Lung (tissue), 12 donors: ENCODE data around the gene SELPLG. TPM values are rescaled to one million over a fixed set of nuclear protein-coding genes. Genes with fewer than 3 reads are reported as not detected.
A peak's percentile ranks its signal among the peaks of the same experiment; 100 is the strongest.

ENCODE experiments used
- ATAC-seq: fragments of 200-7000 bp; cut with Tn5 transposase; one replicate; pipeline ENCODE4 v1.9.1; 2020; ENCODE audit warnings: moderate number of reproducible peaks; ENCODE audit not compliant: insufficient read depth, low FRiP score
- DNase-seq, 3 donors: peaks; one replicate each; pipeline ENCODE4 v3.0.0-alpha.2; 2013 to 2017
- H3K27ac ChIP-seq, 2 donors: one replicate each; pipeline ENCODE4 v1.5.1; 2013; ENCODE audit warnings: mild to moderate bottlenecking in 2 of 2, moderate library complexity in 2 of 2, control low read depth in 1 of 2, inconsistent platforms in 1 of 2, low read depth in 1 of 2, low read length in 1 of 2
- H3K27me3 ChIP-seq, 3 donors: one replicate each; pipeline ENCODE4 v1.5.1; 2013; ENCODE audit warnings: low read length in 2 of 3; ENCODE audit not compliant: control insufficient read depth in 3 of 3, insufficient read depth in 3 of 3
- H3K36me3 ChIP-seq, 4 donors: one replicate each; pipeline ENCODE4 v1.5.1; 2013; ENCODE audit warnings: low read length in 4 of 4, mild to moderate bottlenecking in 1 of 4, moderate library complexity in 1 of 4; ENCODE audit not compliant: control insufficient read depth in 4 of 4, insufficient read depth in 4 of 4
- H3K4me1 ChIP-seq, 5 donors: one replicate each; pipeline ENCODE4 v1.5.1; 2013; ENCODE audit warnings: low read length in 5 of 5, mild to moderate bottlenecking in 2 of 5, moderate library complexity in 1 of 5; ENCODE audit not compliant: control insufficient read depth in 5 of 5, insufficient read depth in 5 of 5
- H3K4me3 ChIP-seq: one replicate; pipeline ENCODE4 v1.5.1; 2013; ENCODE audit warnings: mild to moderate bottlenecking, control low read depth, moderate library complexity
- H3K9ac ChIP-seq, 2 donors: one replicate each; pipeline ENCODE4 v1.5.1; 2013; ENCODE audit warnings: low read length in 2 of 2, control low read depth in 1 of 2; ENCODE audit not compliant: insufficient read depth in 1 of 2
- H3K9me3 ChIP-seq, 4 donors: one replicate each; pipeline ENCODE4 v1.5.1; 2013; ENCODE audit warnings: low read length in 3 of 4, mild to moderate bottlenecking in 1 of 4, moderate library complexity in 1 of 4; ENCODE audit not compliant: control insufficient read depth in 4 of 4, insufficient read depth in 3 of 4
- CTCF ChIP-seq: IDR thresholded peaks from 2 replicates; pipeline ENCODE4 v1.5.1; 2012; ENCODE audit warnings: mild to moderate bottlenecking; ENCODE audit errors: control extremely low read depth, extremely low read depth
- WGBS, 2 donors: extraction: QIAGEN DNeasy Blood & Tissue Kit; methylation state at CpG; one replicate each; pipeline ENCODE4 v1.1.7; 2013; 5-methylcytosine and 5-hydroxymethylcytosine counted together
- polyA plus RNA-seq, 2 donors: library from polyadenylated mRNA; stranded (reverse); fragments of 200-250 nt; gene quantifications; one replicate each; pipeline ENCODE4 v1.2.1, GENCODE V29; 2013
- total RNA-seq, 2 donors: library from RNA; depleted of rRNA in 1 of 2; stranded (reverse); fragments of >200 nt in 1 of 2; gene quantifications; one replicate each; pipeline ENCODE4 v1.2.1, GENCODE V29; 2014 to 2021
- donor health status: control.
- donor health status: control.
- donor health status: Bipolar disorder and iron deficiency.
- donor health status: healthy.
- donor health status: DM: yes; HTN: yes; CAD: no.

Gene SELPLG
- total and polyA plus RNA-seq, 4 donors = 11.3 to 97.0 (median 30.5) TPM

GRCh38 chr12:108640802-108641445 is 7.2 kb upstream of the SELPLG start:
- H3K4me1 ChIP-seq = peaks cover 10 to 56% (median 33%) of the 10 kb centered on the region in 5 donors
- H3K27me3 ChIP-seq = no peaks in the 10 kb centered on the region
- ATAC-seq (no peak), DNase-seq (no peak)
- no peaks in the 10 kb centered on the region for H3K9me3 ChIP-seq
- H3K27ac ChIP-seq = no peak overlapping the region
- TF ChIP-seq CTCF = no peak
- H3K4me3 ChIP-seq = no peak overlapping the region
- 82 to 83% methylated on average over 10 of the region's 10 CpGs for WGBS, 2 donors
- peaks cover 0 to 8% (median 4%) of the 10 kb centered on the region in 4 donors for H3K36me3 ChIP-seq
- no peak overlapping the region for H3K9ac ChIP-seq

- Histone ChIP-seq H3K9me3 (no peaks in the 10 kb centered on the region), H3K9ac (no peak overlapping the region), H3K36me3 (no peaks in the 10 kb centered on the region), H3K27ac (peak overlapping the region in 1 of 2 donors; percentile 18), H3K4me1 (peaks cover 2 to 55% (median 22%) of the 10 kb centered on the region in 5 donors), H3K27me3 (no peaks in the 10 kb centered on the region), H3K4me3 (no peak overlapping the region)
- TF ChIP-seq CTCF = no peak
- DNase-seq (no peak), ATAC-seq (no peak)
- WGBS, 2 donors = 95 to 97% methylated on average over 11 of the region's 11 CpGs
Measured at GRCh38 chr12:108638997-108639822, 5.5 kb upstream of the SELPLG start.

GRCh38 chr12:108638141-108638827 is 4.6 kb upstream of the SELPLG start:
- peak; percentile 46 to 66 (median 63) for DNase-seq
- TF ChIP-seq CTCF = no peak
- Histone ChIP-seq H3K4me1 (peaks cover 0 to 46% (median 21%) of the 10 kb centered on the region in 5 donors), H3K36me3 (no peaks in the 10 kb centered on the region), H3K9ac (no peak overlapping the region), H3K4me3 (no peak overlapping the region), H3K27me3 (no peaks in the 10 kb centered on the region), H3K9me3 (no peaks in the 10 kb centered on the region), H3K27ac (peak overlapping the region in 1 of 2 donors; percentile 18)
- WGBS, 2 donors = 48 to 51% methylated on average over 18 of the region's 18 CpGs
- ATAC-seq = no peak
